NT2/D1 (cell line): ENCODE results near the gene CTSV.

Experiments used
- SUZ12 ChIP-seq: IDR thresholded peaks from 2 replicates; pipeline ENCODE4 v1.6.1; 2011; ENCODE audit not compliant: insufficient read length, insufficient read depth; ENCODE audit errors: extremely low read depth
- YY1 ChIP-seq: IDR thresholded peaks from 2 replicates; pipeline ENCODE4 v1.6.1; 2011; ENCODE audit not compliant: insufficient read length, insufficient read depth
- ZNF274 ChIP-seq: IDR thresholded peaks from 2 replicates; pipeline ENCODE4 v1.6.1; 2011; ENCODE audit warnings: mild to moderate bottlenecking, low read depth, low read length

GRCh38 chr9:97057651-97058050 lies 18.7 kb upstream of the CTSV start:
- TF ChIP-seq YY1 (no peak), ZNF274 (no peak), SUZ12 (no peak)
